H1 (cell line): ENCODE results near the gene ZNF804B. TPM values are rescaled to one million over a fixed set of nuclear protein-coding genes. Genes with fewer than 3 reads are reported as not detected.

Experiments
- CTCF ChIA-PET: fragments of 300-600 bp; sonication (Branson Sonifier 250); formaldehyde crosslinking; loops from one replicate; lab custom pipeline; 2021; ENCODE audit not compliant: partially characterized antibody; lab: Charles Lee
- POLR2A ChIA-PET: fragments of 300-600 bp; sonication (Branson Sonifier 250); formaldehyde crosslinking; loops from one replicate; lab custom pipeline; 2021; ENCODE audit warnings: inconsistent platforms; ENCODE audit not compliant: partially characterized antibody; lab: Charles Lee
- DNase-seq, 2 experiments: peaks; one replicate each; pipeline versions ENCODE4 v3.0.0 to v3.0.0-alpha.2; 2010 to 2022; ENCODE audit warnings: low spot score in 2 of 2, low read depth in 1 of 2, mixed read lengths in 1 of 2
- FAIRE-seq: peaks from 2 replicates; lab custom pipeline; 2011; peaks lifted over from hg19 to GRCh38; lab: Jason Lieb, UNC
- H2AFZ ChIP-seq: 2 replicates; pipeline ENCODE4 v1.8.1; 2012; ENCODE audit warnings: low read length, inconsistent platforms
- H2AK5ac ChIP-seq: 2 replicates; pipeline ENCODE4 v1.6.1; 2013; ENCODE audit warnings: low read depth, low read length
- H2BK120ac ChIP-seq: replicated peaks from 2 replicates; pipeline ENCODE3; 2013; ENCODE audit warnings: low read depth, low read length, inconsistent platforms
- H2BK12ac ChIP-seq: 2 replicates; pipeline ENCODE4 v1.6.1; 2013; ENCODE audit warnings: low read depth, low read length
- H2BK15ac ChIP-seq: 2 replicates; pipeline ENCODE4 v1.6.1; 2013; ENCODE audit warnings: low read length
- H2BK20ac ChIP-seq: 2 replicates; pipeline ENCODE4 v1.6.1; 2013; ENCODE audit warnings: low read length
- H2BK5ac ChIP-seq: 2 replicates; pipeline ENCODE4 v1.6.1; 2013; ENCODE audit warnings: low read depth, low read length
- H3K14ac ChIP-seq: 2 replicates; pipeline ENCODE4 v1.6.1; 2013; ENCODE audit warnings: inconsistent platforms; ENCODE audit not compliant: insufficient read length
- H3K18ac ChIP-seq: 2 replicates; pipeline ENCODE4 v1.6.1; 2013; ENCODE audit warnings: low read length; ENCODE audit errors: extremely low read depth
- H3K23ac ChIP-seq: 2 replicates; pipeline ENCODE4 v1.6.1; 2013; ENCODE audit warnings: inconsistent platforms; ENCODE audit not compliant: insufficient read length
- H3K23me2 ChIP-seq: 2 replicates; pipeline ENCODE4 v1.6.1; 2013; ENCODE audit warnings: low read depth, low read length
- H3K27ac ChIP-seq: 2 replicates; pipeline ENCODE4 v1.6.1; 2011; ENCODE audit warnings: low read depth, low read length, inconsistent platforms
- H3K27me3 ChIP-seq, 4 experiments: replicated peaks in 1 of 4; 1 replicate in 1 of 4; 2 replicates in 3 of 4; pipeline versions ENCODE4 v1.6.1 to v1.8.1; 2011 to 2013; ENCODE audit warnings: low read length in 3 of 4, mild to moderate bottlenecking in 3 of 4, inconsistent platforms in 2 of 4, mixed read lengths in 2 of 4, moderate library complexity in 1 of 4; ENCODE audit not compliant: control insufficient read depth in 3 of 4, insufficient read depth in 3 of 4; ENCODE audit errors: extremely low read depth in 1 of 4
- H3K36me3 ChIP-seq, 4 experiments: 2 replicates each; pipeline versions ENCODE4 v1.6.1 to v1.8.1; 2011 to 2013; ENCODE audit warnings: mild to moderate bottlenecking in 4 of 4, low read length in 3 of 4, moderate library complexity in 2 of 4, control low read depth in 1 of 4, inconsistent platforms in 1 of 4; ENCODE audit not compliant: insufficient read depth in 4 of 4, control insufficient read depth in 2 of 4
- H3K4ac ChIP-seq: replicated peaks from 2 replicates; pipeline ENCODE3; 2013; ENCODE audit warnings: low read length, low read depth, mixed read lengths, inconsistent platforms; ENCODE audit not compliant: insufficient read length
- H3K4me1 ChIP-seq, 4 experiments: replicated peaks in 1 of 4; 1 replicate in 1 of 4; 2 replicates in 3 of 4; pipeline versions ENCODE4 v1.6.1 to v1.8.1; 2011 to 2013; ENCODE audit warnings: low read length in 3 of 4, inconsistent platforms in 2 of 4, mixed read lengths in 1 of 4; ENCODE audit not compliant: insufficient read depth in 4 of 4, control insufficient read depth in 3 of 4
- H3K4me2 ChIP-seq, 2 experiments: 2 replicates each; pipeline versions ENCODE4 v1.6.1 to v1.8.1; 2011 to 2013; ENCODE audit warnings: low read depth in 2 of 2, low read length in 2 of 2, control low read depth in 1 of 2, inconsistent platforms in 1 of 2, mild to moderate bottlenecking in 1 of 2; ENCODE audit not compliant: insufficient read depth in 1 of 2
- H3K4me3 ChIP-seq, 4 experiments: fragments of 200-600, 300-600 bp in 1 of 4; sonication (generic), shearing (Covaris generic), sonication (Bioruptor Twin) in 1 of 4; 2 replicates each; pipeline versions ENCODE4 v1.5.1 to v1.8.1; 2011 to 2016; ENCODE audit warnings: low read length in 4 of 4, low read depth in 3 of 4, control low read depth in 2 of 4, inconsistent platforms in 2 of 4, mild to moderate bottlenecking in 2 of 4, mixed read lengths in 1 of 4, moderate library complexity in 1 of 4; ENCODE audit not compliant: insufficient read depth in 2 of 4; ENCODE audit errors: extremely low read depth in 1 of 4
- H3K56ac ChIP-seq: replicated peaks from 2 replicates; pipeline ENCODE3; 2013; ENCODE audit warnings: low read depth, mild to moderate bottlenecking, mixed read lengths, low read length, inconsistent platforms; ENCODE audit not compliant: insufficient read length
- H3K79me1 ChIP-seq: 2 replicates; pipeline ENCODE4 v1.6.1; 2013; ENCODE audit warnings: low read depth, low read length, control low read depth
- H3K79me2 ChIP-seq, 2 experiments: 2 replicates each; pipeline versions ENCODE4 v1.6.1 to v1.8.1; 2012 to 2013; ENCODE audit warnings: low read length in 2 of 2, mild to moderate bottlenecking in 2 of 2, inconsistent platforms in 1 of 2; ENCODE audit not compliant: insufficient read depth in 2 of 2, control insufficient read depth in 1 of 2
- H3K9ac ChIP-seq, 4 experiments: replicated peaks in 1 of 4; 1 replicate in 1 of 4; 2 replicates in 3 of 4; pipeline versions ENCODE4 v1.6.1 to v1.8.1; 2011 to 2013; ENCODE audit warnings: low read depth in 3 of 4, low read length in 3 of 4, control low read depth in 2 of 4, mild to moderate bottlenecking in 2 of 4, moderate library complexity in 2 of 4, inconsistent platforms in 1 of 4; ENCODE audit errors: extremely low read depth in 1 of 4
- H3K9me3 ChIP-seq, 2 experiments: 2 replicates each; pipeline versions ENCODE4 v1.6.1 to v1.8.1; 2012 to 2013; ENCODE audit warnings: mild to moderate bottlenecking in 2 of 2, moderate library complexity in 2 of 2, control low read depth in 1 of 2, inconsistent platforms in 1 of 2, low read depth in 1 of 2, low read length in 1 of 2, mixed read lengths in 1 of 2; ENCODE audit not compliant: insufficient read depth in 2 of 2
- H4K20me1 ChIP-seq, 2 experiments: replicated peaks in 1 of 2; 2 replicates each; pipeline versions ENCODE3 to v1.8.1; 2011 to 2013; ENCODE audit warnings: inconsistent platforms in 2 of 2, low read length in 2 of 2, mild to moderate bottlenecking in 1 of 2; ENCODE audit not compliant: insufficient read depth in 2 of 2, control insufficient read depth in 1 of 2
- H4K5ac ChIP-seq: 2 replicates; pipeline ENCODE4 v1.6.1; 2013; ENCODE audit warnings: low read length, low read depth, mixed read lengths, inconsistent platforms; ENCODE audit not compliant: insufficient read length
- H4K8ac ChIP-seq: 2 replicates; pipeline ENCODE4 v1.8.0; 2013; ENCODE audit warnings: mild to moderate bottlenecking, moderate library complexity, low read length, inconsistent platforms; ENCODE audit not compliant: insufficient read depth; ENCODE audit errors: extremely low read depth
- H4K91ac ChIP-seq: replicated peaks from 2 replicates; pipeline ENCODE3; 2013; ENCODE audit warnings: low read length, mixed read lengths, inconsistent platforms; ENCODE audit not compliant: insufficient read length
- CBX8 ChIP-seq: fragments of 300-800, 300-1000 bp; sonication (generic); IDR thresholded peaks from 2 replicates; pipeline ENCODE4 v1.7.1; 2016; ENCODE audit warnings: low read depth, low read length, borderline replicate concordance
- JUND ChIP-seq: IDR thresholded peaks from 2 replicates; pipeline ENCODE4 v1.6.1; 2011; ENCODE audit warnings: mild to moderate bottlenecking, improper control_type of control experiment, low read length
- KDM1A ChIP-seq: fragments of 200-600, 300-600 bp; sonication (generic); IDR thresholded peaks from 2 replicates; pipeline ENCODE4 v1.7.1; 2016; ENCODE audit warnings: mild to moderate bottlenecking, low read length, borderline replicate concordance
- POLR2A ChIP-seq, 2 experiments: IDR thresholded peaks; 1 replicate in 1 of 2; 2 replicates in 1 of 2; pipeline ENCODE4 v1.6.1; 2011; ENCODE audit warnings: low read depth in 2 of 2, low read length in 2 of 2, mild to moderate bottlenecking in 2 of 2; ENCODE audit errors: control extremely low read depth in 1 of 2
- POLR2AphosphoS5 ChIP-seq: IDR thresholded peaks from 2 replicates; pipeline ENCODE4 v1.6.1; 2011; ENCODE audit warnings: low read depth, low read length
- RBBP5 ChIP-seq: IDR thresholded peaks from 2 replicates; pipeline ENCODE4 v1.7.1; 2012; ENCODE audit warnings: low read depth, mild to moderate bottlenecking, inconsistent platforms, low read length, moderate library complexity, borderline replicate concordance
- SIRT6 ChIP-seq: IDR thresholded peaks from one replicate; pipeline ENCODE4 v1.7.1; 2012; ENCODE audit warnings: low read length, inconsistent platforms
- SUZ12 ChIP-seq: fragments of 200-600 bp; sonication (generic); IDR thresholded peaks from 2 replicates; pipeline ENCODE4 v1.6.1; 2012; ENCODE audit warnings: mild to moderate bottlenecking, inconsistent platforms, low read length, moderate library complexity, mixed read lengths
- TAF1 ChIP-seq: IDR thresholded peaks from 2 replicates; pipeline ENCODE4 v1.6.1; 2011; ENCODE audit warnings: mild to moderate bottlenecking, low read depth, low read length
- YY1 ChIP-seq: IDR thresholded peaks from 2 replicates; pipeline ENCODE4 v1.6.1; 2011; ENCODE audit warnings: low read depth, mild to moderate bottlenecking, low read length
- WGBS, 2 experiments: shearing (Covaris generic) in 1 of 2; methylation state at CpG; one replicate each; pipeline versions ENCODE4 v1.1.6 to v1.1.7; 2013 to 2015; ENCODE audit warnings: low lambda C conversion rate in 2 of 2, mixed read lengths in 2 of 2, inconsistent platforms in 1 of 2, low coverage in 1 of 2, missing lambda C conversion rate in 1 of 2; ENCODE audit not compliant: insufficient replicate concordance in 2 of 2, insufficient coverage in 1 of 2, insufficient read length in 1 of 2; ENCODE audit errors: extremely low coverage in 1 of 2, missing lambda C conversion rate in 1 of 2; 5-methylcytosine and 5-hydroxymethylcytosine counted together
- polyA plus RNA-seq, 7 experiments: library from polyadenylated mRNA; depleted of rRNA in 3 of 7; stranded (reverse) in 5 of 7; unstranded in 2 of 7; fragments of >200 nt in 5 of 7; fragments of 200-250 nt in 2 of 7; gene quantifications; 1 replicate in 5 of 7; 2 replicates in 1 of 7; 4 replicates in 1 of 7; pipeline versions ENCODE4 v1.2.1 to v1.2.3, GENCODE V29; 2011 to 2013; ENCODE audit warnings: missing spikeins in 2 of 7, mixed read lengths in 2 of 7
- total RNA-seq: library from RNA; stranded (reverse); fragmentation: NEBNext Ultra II Directional; extraction: Animal tissue kit (Norgen Biotek cat#: 25700); gene quantifications from 2 replicates; pipeline ENCODE4 v1.2.1, GENCODE V29; 2021
- TF ChIP-seq, protein P1 (sequence below): IDR thresholded peaks from 2 replicates; pipeline ENCODE4 v1.6.1; 2012; ENCODE audit warnings: low read length, inconsistent platforms
- TF ChIP-seq, protein P2 (sequence below): IDR thresholded peaks from 2 replicates; pipeline ENCODE4 v1.6.1; 2012; ENCODE audit warnings: inconsistent platforms

Gene ZNF804B
- total and polyA plus RNA-seq, 2 of the 8 experiments (the other 6 are each of a cell fraction or from before 2014, with no cell fraction given): not detected

DNA sequence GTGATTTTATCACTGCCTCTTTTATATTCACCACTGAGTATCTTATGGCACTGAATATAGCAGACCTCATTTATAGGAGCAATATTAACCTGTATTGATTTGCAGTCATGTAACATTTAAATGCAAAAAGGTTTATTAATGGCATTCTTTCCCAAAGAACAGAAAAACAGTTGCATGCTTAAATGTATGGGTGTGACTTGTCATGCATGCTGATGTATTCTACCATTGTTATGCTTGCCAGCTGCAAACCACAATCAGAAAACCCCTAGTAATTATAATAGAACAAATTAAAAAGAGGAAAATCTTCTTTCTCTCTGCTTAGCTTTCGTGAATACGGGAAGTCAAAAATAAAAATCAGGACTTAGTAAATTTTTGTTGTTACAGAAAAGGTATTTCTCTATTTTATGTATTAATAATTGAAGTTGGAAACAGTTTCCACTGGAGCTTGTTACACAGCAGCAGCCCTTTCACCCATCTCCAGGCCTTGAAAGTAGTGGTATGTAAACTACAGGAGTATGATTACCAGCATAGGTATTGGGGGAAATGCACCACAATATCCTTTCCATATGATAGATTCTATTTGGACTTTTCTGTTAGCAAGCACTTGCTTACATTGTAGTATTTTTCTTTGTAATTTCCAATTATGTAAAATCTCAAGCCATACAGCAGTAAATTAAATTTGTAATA is 183.5 kb downstream of the ZNF804B start:
- Histone ChIP-seq H4K8ac (no peak overlapping the region), H3K27me3 (no peaks in the 10 kb centered on the region), H3K14ac (no peak overlapping the region), H3K4me1 (peaks cover 0 to 7% (median 0%) of the 10 kb centered on the region in 4 experiments; a peak in 2 of 7 replicates), H2AK5ac (no peak overlapping the region), H3K18ac (no peak overlapping the region), H3K23ac (no peak overlapping the region), H2BK12ac (no peak overlapping the region), H3K4me2 (peak overlapping the region in 1 of 2 experiments; percentile 2; a peak in 2 of 4 replicates), H2BK15ac (no peak overlapping the region), H4K5ac (no peak overlapping the region), H3K56ac (no peak overlapping the region), H3K9ac (no peak overlapping the region), H3K36me3 (no peaks in the 10 kb centered on the region), H3K79me2 (no peaks in the 10 kb centered on the region), H2BK5ac (no peak overlapping the region), H3K23me2 (no peaks in the 10 kb centered on the region), H3K4me3 (no peak overlapping the region), H3K79me1 (no peaks in the 10 kb centered on the region), H2BK120ac (no peak overlapping the region), H4K91ac (no peak overlapping the region), H4K20me1 (no peaks in the 10 kb centered on the region), H3K4ac (no peak overlapping the region), H3K9me3 (no peaks in the 10 kb centered on the region), H2AFZ (no peak overlapping the region), H2BK20ac (no peak overlapping the region), H3K27ac (no peak overlapping the region)
- DNase-seq (no peak), FAIRE-seq (no peak)
- WGBS, 2 experiments: 58% methylated on average over 2 of the region's 2 CpGs; no CpG with 5 or more reads in 1 of the 2 experiments
- ChIA-PET POLR2A (no interaction called here), CTCF (no interaction called here)
- TF ChIP-seq YY1: no peak
- TF ChIP-seq JUND: no peak
- no peak for TF ChIP-seq SIRT6
- TF ChIP-seq, protein P1, sequence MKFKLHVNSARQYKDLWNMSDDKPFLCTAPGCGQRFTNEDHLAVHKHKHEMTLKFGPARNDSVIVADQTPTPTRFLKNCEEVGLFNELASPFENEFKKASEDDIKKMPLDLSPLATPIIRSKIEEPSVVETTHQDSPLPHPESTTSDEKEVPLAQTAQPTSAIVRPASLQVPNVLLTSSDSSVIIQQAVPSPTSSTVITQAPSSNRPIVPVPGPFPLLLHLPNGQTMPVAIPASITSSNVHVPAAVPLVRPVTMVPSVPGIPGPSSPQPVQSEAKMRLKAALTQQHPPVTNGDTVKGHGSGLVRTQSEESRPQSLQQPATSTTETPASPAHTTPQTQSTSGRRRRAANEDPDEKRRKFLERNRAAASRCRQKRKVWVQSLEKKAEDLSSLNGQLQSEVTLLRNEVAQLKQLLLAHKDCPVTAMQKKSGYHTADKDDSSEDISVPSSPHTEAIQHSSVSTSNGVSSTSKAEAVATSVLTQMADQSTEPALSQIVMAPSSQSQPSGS: no peak
- TF ChIP-seq POLR2AphosphoS5: no peak
- TF ChIP-seq CBX8: no peak
- no peak for TF ChIP-seq POLR2A (IDR thresholded peaks at IDR 0.05; ENCODE audit: control extremely low read depth in 1 of 2, low read depth in 2 of 2, low read length in 2 of 2)
- TF ChIP-seq SUZ12: no peak
- no peak for TF ChIP-seq RBBP5
- TF ChIP-seq KDM1A: no peak
- no peak for TF ChIP-seq TAF1
- TF ChIP-seq, protein P2, sequence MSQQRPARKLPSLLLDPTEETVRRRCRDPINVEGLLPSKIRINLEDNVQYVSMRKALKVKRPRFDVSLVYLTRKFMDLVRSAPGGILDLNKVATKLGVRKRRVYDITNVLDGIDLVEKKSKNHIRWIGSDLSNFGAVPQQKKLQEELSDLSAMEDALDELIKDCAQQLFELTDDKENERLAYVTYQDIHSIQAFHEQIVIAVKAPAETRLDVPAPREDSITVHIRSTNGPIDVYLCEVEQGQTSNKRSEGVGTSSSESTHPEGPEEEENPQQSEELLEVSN: no peak
